Medulla oblongata (tissue), 1 donor: ENCODE data around the gene HAUS5.

Experiments used
- DNase-seq: peaks from one replicate; pipeline ENCODE4 v3.0.0-alpha.2; 2015; ENCODE audit errors: extremely low spot score

HAUS5 gene

DNA sequence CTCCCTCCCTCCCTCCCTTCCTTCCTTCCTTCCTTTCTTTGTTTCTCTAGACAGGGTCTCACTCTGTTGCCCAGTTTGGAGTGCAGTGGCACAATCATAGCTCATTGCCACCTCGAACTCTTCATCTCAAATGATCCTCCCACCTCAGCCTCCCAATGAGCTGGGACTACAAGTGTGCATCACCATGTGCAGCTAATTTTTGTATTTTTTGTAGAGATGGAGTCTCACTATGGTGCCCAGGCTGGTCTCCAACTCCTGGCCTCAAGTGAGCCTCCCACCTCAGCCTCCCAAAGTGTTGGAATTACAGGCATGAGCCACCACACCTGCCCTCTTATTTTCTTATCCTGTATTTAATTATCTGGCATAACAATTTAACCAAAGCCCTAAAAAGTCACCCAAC is 58.2 kb downstream of the HAUS5 start:
- no peak for DNase-seq

DNA sequence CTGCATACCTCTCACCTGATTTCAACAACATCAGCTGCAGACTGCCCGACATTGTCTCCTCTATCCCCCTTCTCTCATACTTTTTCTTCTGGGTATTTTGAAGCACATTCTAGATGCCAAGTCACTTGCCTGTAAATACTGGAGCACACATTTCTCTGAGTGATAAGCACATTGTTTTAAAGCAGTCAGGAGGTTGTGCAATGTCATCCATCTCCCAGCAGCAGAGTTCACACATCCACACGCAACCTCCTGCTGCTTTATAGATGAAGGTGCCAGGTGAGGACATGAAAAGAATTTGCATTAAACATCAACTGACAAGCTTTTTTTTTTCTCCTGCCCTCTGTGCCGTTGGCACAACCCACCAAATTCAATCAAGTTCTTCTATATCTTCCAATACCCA is 59.3 kb downstream of the HAUS5 start:
- DNase-seq = no peak

GRCh38 chr19:35673121-35673804 is 60.7 kb downstream of the HAUS5 start:
- no peak for DNase-seq
